CD4-positive, alpha-beta T cell treated with Interferon alpha-2 for 1 hour (primary cell): ENCODE data around the gene TNS3.
"Not testable (repeated sequence)": the region's sequence is repeated elsewhere in the genome, so short reads cannot be mapped to it uniquely, and the experiment has no call there.

ENCODE experiments used
- DNase-seq, 2 donors: peaks; one replicate each; pipeline ENCODE4 v3.0.0-alpha.2; 2020 to 2022

Gene TNS3

GRCh38 chr7:47602272-47603004, 20.5 kb upstream of the TNS3 start:
- no peak for DNase-seq

GRCh38 chr7:47601881-47602249, 20.0 kb upstream of the TNS3 start:
- DNase-seq, result no peak

- DNase-seq, result peak in 1 of 2 donors; percentile 21
These were observed 19.4 kb upstream of the TNS3 start for GRCh38 chr7:47601119-47601880.

- DNase-seq, result no peak
These were observed 18.5 kb upstream of the TNS3 start for GRCh38 chr7:47600199-47601118.

GRCh38 chr7:47597379-47597778, 15.5 kb upstream of the TNS3 start:
- no peak for DNase-seq

- DNase-seq, result no peak
These were observed 14.7 kb upstream of the TNS3 start for GRCh38 chr7:47596502-47597202.

GRCh38 chr7:47594406-47594805, 12.5 kb upstream of the TNS3 start:
- no peak for DNase-seq

GRCh38 chr7:47591655-47592572, 10.0 kb upstream of the TNS3 start:
- no peak for DNase-seq

- no peak for DNase-seq
These were observed 9.3 kb upstream of the TNS3 start for GRCh38 chr7:47591089-47591654.

- not testable (repeated sequence) for DNase-seq
These were observed 8.3 kb upstream of the TNS3 start for GRCh38 chr7:47590215-47590614.

- DNase-seq, result no peak
These were observed 6.9 kb upstream of the TNS3 start for GRCh38 chr7:47588704-47589225.

- DNase-seq, result no peak
These were observed 6.1 kb upstream of the TNS3 start for GRCh38 chr7:47587976-47588375.

- DNase-seq, result no peak
These were observed 5.4 kb upstream of the TNS3 start for GRCh38 chr7:47587351-47587750.

GRCh38 chr7:47586925-47587324, 5.0 kb upstream of the TNS3 start:
- no peak for DNase-seq

GRCh38 chr7:47586161-47586670, 4.3 kb upstream of the TNS3 start:
- DNase-seq, result peak in 1 of 2 donors; percentile 7

- no peak for DNase-seq
These were observed 2.6 kb upstream of the TNS3 start for GRCh38 chr7:47584536-47584895.

GRCh38 chr7:47583739-47584535, 2.0 kb upstream of the TNS3 start:
- DNase-seq, result no peak

GRCh38 chr7:47582764-47583738, 1.1 kb upstream of the TNS3 start:
- DNase-seq, result no peak

- no peak for DNase-seq
These were observed 490 bp downstream of the TNS3 start for GRCh38 chr7:47581438-47581803.
